ENCODE measurements around the gene KLRD1.

DNA sequence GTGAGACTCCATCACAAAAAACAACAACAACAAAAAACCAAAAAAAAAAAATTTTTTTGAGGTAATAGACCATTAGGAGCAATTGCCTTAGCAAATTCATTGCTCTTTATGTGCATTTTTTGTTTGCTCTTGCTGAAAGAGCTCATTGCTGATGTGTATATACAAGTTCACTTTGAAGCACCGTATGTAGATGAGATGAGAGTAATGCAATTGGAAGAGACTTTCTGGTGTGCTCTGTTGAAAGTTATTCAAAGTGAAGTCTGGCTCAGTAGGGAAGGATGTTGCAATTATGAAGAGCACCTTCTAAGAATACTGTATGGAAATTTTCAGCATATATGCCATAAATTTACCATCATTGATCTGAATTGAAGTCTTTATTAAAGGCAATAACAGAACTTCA, 46.7 kb upstream of the KLRD1 start:
- TF ChIP-seq, protein P1, sequence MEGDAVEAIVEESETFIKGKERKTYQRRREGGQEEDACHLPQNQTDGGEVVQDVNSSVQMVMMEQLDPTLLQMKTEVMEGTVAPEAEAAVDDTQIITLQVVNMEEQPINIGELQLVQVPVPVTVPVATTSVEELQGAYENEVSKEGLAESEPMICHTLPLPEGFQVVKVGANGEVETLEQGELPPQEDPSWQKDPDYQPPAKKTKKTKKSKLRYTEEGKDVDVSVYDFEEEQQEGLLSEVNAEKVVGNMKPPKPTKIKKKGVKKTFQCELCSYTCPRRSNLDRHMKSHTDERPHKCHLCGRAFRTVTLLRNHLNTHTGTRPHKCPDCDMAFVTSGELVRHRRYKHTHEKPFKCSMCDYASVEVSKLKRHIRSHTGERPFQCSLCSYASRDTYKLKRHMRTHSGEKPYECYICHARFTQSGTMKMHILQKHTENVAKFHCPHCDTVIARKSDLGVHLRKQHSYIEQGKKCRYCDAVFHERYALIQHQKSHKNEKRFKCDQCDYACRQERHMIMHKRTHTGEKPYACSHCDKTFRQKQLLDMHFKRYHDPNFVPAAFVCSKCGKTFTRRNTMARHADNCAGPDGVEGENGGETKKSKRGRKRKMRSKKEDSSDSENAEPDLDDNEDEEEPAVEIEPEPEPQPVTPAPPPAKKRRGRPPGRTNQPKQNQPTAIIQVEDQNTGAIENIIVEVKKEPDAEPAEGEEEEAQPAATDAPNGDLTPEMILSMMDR (IDR thresholded peaks at IDR 0.05 in 4 of 5, conservative IDR thresholded peaks at IDR 0.05 in 1 of 5): no peak
- no peak for TF ChIP-seq POLR2A (IDR thresholded peaks at IDR 0.05)

Data from gastrocnemius medialis (tissue), 4 donors.